Esophagus squamous epithelium (tissue), 5 donors: ENCODE results near the gene ELFN2. TPM values are rescaled to one million over a fixed set of nuclear protein-coding genes. Genes with fewer than 3 reads are reported as not detected.

ENCODE experiments used
- DNase-seq: peaks from one replicate; lab custom pipeline; 2025; lab: John Stamatoyannopoulos, UW
- H3K27ac ChIP-seq, 4 donors: fragments of 200-600 bp; sonication (generic); one replicate each; pipeline ENCODE4 v1.5.1; 2016 to 2019; ENCODE audit warnings: mild to moderate bottlenecking in 1 of 4
- H3K27me3 ChIP-seq, 4 donors: fragments of 200-600 bp; sonication (generic); 1 replicate in 3 of 4; 2 replicates in 1 of 4; pipeline versions ENCODE4 v1.5.1 to v1.6.0; 2017 to 2021; ENCODE audit warnings: antibody characterized with exemption in 1 of 4
- H3K36me3 ChIP-seq, 3 donors: fragments of 200-600 bp; sonication (generic); one replicate each; pipeline ENCODE4 v1.5.1; 2016 to 2019
- H3K4me1 ChIP-seq, 3 donors: fragments of 200-600 bp; sonication (generic); one replicate each; pipeline ENCODE4 v1.5.1; 2017 to 2019
- H3K4me3 ChIP-seq, 4 donors: fragments of 200-600 bp; sonication (generic); 1 replicate in 3 of 4; 2 replicates in 1 of 4; pipeline ENCODE4 v1.5.1; 2016 to 2019; ENCODE audit warnings: mild to moderate bottlenecking in 2 of 4, moderate library complexity in 1 of 4
- H3K9me3 ChIP-seq, 3 donors: fragments of 200-600 bp; sonication (generic); one replicate each; pipeline ENCODE4 v1.5.1; 2016 to 2019
- CTCF ChIP-seq, 6 experiments: fragments of 450-650 bp in 4 of 6; fragments of 200-600 bp in 2 of 6; sonication (generic) in 2 of 6; IDR thresholded peaks; one replicate each; pipeline ENCODE4 v1.5.1; 2016 to 2019; ENCODE audit warnings: antibody characterized with exemption in 6 of 6, mild to moderate bottlenecking in 4 of 6, moderate library complexity in 4 of 6
- POLR2A ChIP-seq, 4 donors: fragments of 450-650 bp; IDR thresholded peaks; one replicate each; pipeline ENCODE4 v1.6.1; 2017; ENCODE audit warnings: antibody characterized with exemption in 4 of 4, mild to moderate bottlenecking in 4 of 4, moderate library complexity in 3 of 4
- WGBS, 2 donors: methylation state at CpG; one replicate each; pipeline ENCODE4 v1.1.5; 2018; 5-methylcytosine and 5-hydroxymethylcytosine counted together
- intact Hi-C: fragments of 100-400 bp; cut with DNase I; formaldehyde crosslinking; loops from one replicate; pipeline ENCODE4 v1.15.0; 2022
- total RNA-seq, 4 donors: library from RNA; depleted of rRNA; stranded (reverse); fragments of >200 nt; gene quantifications; one replicate each; pipeline ENCODE4 v1.1.0, GENCODE V29; 2016
- donor health status: DM: yes; HTN: yes; CAD: no.

ELFN2 gene
- total RNA-seq, 4 donors from 2014 or later, result not detected

GRCh38 chr22:37318364-37319109 lies 108.7 kb downstream of the ELFN2 start:
- TF ChIP-seq CTCF (IDR thresholded peaks at IDR 0.05) (no peak), POLR2A (IDR thresholded peaks at IDR 0.05) (no peak)
- H3K27me3 ChIP-seq, result peaks cover 0 to 94% (median 0%) of the 10 kb centered on the region in 4 donors
- DNase-seq, result no peak
- H3K9me3 ChIP-seq, result no peaks in the 10 kb centered on the region
- H3K36me3 ChIP-seq, result no peaks in the 10 kb centered on the region
- intact Hi-C loops, result loop anchor here (5.0 to 10.0 kb wide), 2 partner anchors 106 to 134 kb away; partner anchors contain the start of gene ELFN2
- no peak overlapping the region for H3K4me3 ChIP-seq
- no peak overlapping the region for H3K27ac ChIP-seq
- WGBS, 2 donors, result 57 to 72% methylated on average over 8 to 10 of the region's 18 CpGs
- H3K4me1 ChIP-seq, result peaks cover 0 to 14% (median 4%) of the 10 kb centered on the region in 3 donors

Other genes starting within 250 kb of the ELFN2 start
- gene C1QTNF6, start 239.2 kb downstream of the ELFN2 start, total RNA-seq, result 1 to 10 TPM; 1.1 to 1.7 (median 1.4) TPM
- not detected for gene SSTR3, start 215.0 kb downstream of the ELFN2 start, total RNA-seq
- gene RAC2, start 183.2 kb downstream of the ELFN2 start, total RNA-seq, result 10 to 100 TPM; 17.3 to 27.1 (median 19.6) TPM
- gene CYTH4, start 145.0 kb downstream of the ELFN2 start, total RNA-seq, result 10 to 100 TPM in 1 of 4 donors, 1 to 10 TPM in 3; 1.9 to 10.3 (median 3.4) TPM
- gene MFNG, start 58.9 kb upstream of the ELFN2 start, total RNA-seq, result 10 to 100 TPM in 1 of 4 donors, 1 to 10 TPM in 3; 3.8 to 10.3 (median 7.9) TPM
- 10 to 100 TPM; 11.6 to 24.1 (median 20.9) TPM for gene CARD10, start 91.9 kb upstream of the ELFN2 start, total RNA-seq
- gene CDC42EP1, start 133.0 kb upstream of the ELFN2 start, total RNA-seq, result 10 to 100 TPM; 40.6 to 89.4 (median 53.8) TPM
- gene LGALS2, start 152.6 kb upstream of the ELFN2 start, total RNA-seq, result not detected
- 10 to 100 TPM; 32.2 to 54.3 (median 39.5) TPM for gene GGA1, start 181.4 kb upstream of the ELFN2 start, total RNA-seq
- 10 to 100 TPM; 33.8 to 53.4 (median 42.0) TPM for gene SH3BP1, start 212.2 kb upstream of the ELFN2 start, total RNA-seq
- 1 to 10 TPM; 2.3 to 4.1 (median 2.9) TPM for gene PDXP, start 231.2 kb upstream of the ELFN2 start, total RNA-seq
- 100 to 1,000 TPM in 2 of 4 donors, 10 to 100 TPM in 2; 25.4 to 261 (median 92.3) TPM for gene LGALS1, start 248.2 kb upstream of the ELFN2 start, total RNA-seq